Iris pigment epithelial cell (primary cell): ENCODE results near the gene AHNAK.
A peak's percentile ranks its signal among the peaks of the same experiment; 100 is the strongest.

ENCODE experiments used
- DNase-seq: peaks from one replicate; pipeline ENCODE4 v3.0.0-alpha.2; 2011; ENCODE audit warnings: low read depth

AHNAK gene

DNA sequence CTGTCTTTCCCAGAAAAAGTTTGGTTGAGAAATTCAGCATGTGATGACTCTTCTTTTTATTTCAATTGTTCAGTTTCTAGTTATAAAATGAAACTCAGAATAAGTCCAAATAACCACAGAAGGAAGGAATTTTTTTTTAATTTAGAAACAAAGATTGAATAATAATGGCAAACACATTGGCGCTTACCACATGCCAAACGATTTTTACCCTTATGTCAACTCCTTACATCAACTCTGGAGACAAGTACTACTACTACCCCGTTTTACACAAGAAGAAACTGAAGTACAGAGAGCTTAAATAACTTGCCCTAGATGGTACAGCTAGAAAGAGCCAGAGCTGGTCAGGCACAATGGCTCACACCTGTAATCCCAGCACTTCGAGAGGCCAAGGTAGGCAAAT is 52.4 kb downstream of the AHNAK start:
- no peak for DNase-seq

DNA sequence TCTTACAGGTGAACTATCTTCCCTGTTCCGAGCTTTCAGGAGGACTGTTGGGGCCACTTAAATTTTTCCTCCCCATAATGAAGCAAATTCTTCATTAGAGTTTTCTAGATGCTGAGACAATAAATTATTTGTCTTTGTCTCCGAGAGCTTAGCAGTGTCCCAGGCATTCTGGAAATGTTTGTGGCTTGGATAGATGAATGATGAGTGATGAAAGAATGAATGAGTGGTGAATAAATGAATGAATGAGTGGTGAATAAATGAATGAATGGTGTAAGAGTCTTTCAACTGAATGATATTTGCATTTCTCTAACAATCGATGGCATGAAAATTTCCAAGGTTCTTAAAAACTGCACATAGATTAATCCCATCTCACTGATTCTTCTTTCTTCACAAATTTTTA is 52.8 kb downstream of the AHNAK start:
- DNase-seq = no peak

DNA sequence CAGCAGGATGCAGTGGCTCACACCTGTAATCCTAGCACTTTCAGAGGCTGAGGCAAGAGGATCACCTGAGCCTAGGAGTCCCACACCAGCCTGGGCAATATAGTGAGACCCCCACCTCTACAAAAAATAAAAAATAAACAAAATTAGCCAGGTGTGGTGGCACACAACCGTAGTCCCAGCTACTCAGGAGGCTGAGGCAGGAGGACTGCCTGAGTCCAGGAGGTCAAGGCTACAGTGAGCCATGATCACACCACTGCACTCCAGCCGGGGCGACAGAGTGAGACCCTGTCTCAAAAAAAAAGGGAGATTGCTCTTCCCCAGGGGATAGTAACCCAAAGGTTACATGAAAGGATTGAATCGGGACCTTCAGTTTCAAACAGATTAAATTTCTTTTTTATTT is 54.0 kb downstream of the AHNAK start:
- no peak for DNase-seq

DNA sequence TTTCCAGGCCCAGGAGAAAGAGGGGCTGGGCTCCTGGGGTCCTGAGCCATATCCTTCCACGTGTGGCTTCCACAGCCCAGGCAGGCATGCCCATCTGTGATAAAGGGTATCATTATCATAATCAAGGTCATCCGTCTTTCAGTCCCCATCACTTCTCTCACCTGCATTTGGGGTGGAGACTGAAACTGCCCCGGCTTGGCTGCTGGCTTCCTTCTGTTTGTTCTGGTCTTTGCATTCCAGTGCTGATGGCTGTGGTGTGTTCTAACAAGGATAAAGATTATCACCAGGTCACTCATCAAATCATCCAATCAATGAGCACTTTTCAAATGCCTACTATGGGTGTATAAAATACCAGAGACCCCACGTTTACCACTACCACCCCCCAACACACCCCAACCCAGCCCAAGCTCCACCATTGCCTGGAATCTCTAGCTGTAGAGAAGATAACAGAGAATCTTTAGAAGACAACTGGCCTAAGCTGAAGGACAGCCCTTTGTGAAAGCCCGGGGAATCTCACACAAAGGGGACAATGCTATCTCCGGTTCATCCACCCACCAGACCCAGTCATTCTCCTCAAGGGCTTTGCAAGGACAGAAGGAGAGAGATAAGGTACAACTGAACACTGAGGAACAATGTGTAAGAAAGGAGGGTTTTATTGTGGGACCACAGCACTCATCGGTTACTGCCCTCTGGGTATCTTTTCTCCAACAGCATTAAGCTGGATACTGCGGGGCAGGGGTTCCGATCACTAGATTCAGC is 54.9 kb downstream of the AHNAK start:
- DNase-seq = no peak

DNA sequence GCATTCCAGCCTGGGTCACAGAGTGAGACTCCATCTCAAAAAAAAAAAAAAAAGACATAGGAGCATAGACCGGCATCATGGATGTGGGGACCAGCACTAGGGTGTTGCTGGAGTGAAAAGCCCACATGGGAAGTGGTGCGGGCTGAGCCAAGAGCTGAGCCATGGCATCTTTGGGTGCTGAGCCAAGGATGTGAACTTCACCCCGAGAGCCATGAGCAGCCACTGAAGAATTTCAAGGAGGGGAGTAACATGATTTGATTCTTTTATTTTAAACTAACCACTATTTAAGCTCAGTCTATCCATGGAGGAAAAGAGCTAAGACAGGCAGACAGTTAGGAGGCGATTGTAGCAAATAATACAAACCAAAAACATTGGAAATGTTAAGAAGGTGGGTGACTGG is 57.4 kb downstream of the AHNAK start:
- no peak for DNase-seq

DNA sequence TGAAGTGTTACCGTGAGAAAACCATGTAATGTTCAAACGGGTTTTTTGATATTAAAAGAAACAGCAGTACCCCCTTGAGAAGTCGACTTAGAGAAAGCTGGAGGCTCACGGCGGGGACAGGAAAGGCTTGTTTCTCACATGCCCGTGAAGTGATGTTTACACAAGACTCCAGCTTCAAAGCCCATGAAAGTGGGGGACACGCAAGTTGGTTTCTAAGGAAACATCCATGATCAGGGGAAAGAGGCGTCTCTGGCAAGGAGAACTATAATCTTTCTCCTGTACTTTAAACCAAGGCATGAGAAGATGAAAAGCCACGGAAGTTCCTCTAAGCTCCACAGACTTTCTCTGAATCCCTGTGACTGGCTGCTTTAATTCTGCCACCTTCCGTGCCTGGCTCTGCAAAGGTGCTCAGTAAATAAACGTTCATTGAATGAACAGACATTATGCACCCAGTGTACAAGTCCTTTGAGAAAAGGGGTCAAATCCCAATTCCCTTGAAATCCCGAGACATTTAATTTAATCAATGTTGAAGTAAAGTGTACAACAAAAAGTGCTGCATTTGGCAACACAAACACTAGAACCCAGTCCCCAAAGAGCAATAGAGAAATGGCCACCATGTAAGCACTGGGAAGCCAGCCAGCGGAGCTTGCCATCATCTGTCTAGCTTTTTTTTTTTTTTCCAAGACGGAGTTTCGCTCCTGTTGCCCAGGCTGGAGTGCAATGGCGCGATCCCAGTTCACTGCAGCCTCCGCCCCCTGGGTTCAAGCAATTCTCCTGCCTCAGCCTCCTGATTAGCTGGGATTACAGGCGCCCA is 58.7 kb downstream of the AHNAK start:
- peak; percentile 29 for DNase-seq

DNA sequence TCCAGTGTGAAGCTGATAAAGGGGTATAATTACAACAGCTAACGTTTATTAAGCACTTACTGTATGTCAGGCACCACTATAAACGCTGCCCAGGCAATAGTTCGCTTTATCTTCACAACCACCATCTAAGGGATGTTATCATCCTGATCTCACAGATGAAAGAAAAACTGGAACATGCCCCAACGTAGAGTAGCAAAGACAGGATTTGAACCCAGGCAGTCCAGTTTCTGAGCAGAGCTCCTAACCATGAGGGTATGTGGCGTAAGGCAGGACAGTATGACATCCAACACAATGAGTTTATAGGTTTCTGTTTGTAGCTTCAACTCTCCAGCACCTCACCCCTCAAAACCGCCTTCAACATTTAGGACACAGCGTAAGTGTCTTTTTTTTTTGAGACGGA is 59.5 kb downstream of the AHNAK start:
- DNase-seq = no peak

DNA sequence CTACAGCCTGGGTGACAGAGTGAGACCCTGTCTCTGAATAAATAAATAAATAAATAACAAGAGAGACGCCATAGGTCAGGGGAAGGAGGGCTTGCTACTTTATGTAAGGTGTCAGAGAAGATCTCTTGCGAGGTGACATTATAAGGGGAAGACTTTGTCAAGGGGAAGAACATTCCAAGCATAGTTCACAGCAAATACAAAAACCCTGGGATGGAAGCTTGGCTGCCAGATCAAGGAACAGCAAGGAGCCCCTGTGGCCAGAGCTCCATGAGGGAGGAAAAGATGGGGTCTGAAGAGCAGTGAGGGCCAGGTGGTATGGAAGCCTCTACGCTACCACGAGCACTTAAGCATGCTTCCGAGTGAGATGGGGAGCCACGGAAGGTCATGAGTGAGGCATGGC is 62.3 kb downstream of the AHNAK start:
- DNase-seq = no peak

DNA sequence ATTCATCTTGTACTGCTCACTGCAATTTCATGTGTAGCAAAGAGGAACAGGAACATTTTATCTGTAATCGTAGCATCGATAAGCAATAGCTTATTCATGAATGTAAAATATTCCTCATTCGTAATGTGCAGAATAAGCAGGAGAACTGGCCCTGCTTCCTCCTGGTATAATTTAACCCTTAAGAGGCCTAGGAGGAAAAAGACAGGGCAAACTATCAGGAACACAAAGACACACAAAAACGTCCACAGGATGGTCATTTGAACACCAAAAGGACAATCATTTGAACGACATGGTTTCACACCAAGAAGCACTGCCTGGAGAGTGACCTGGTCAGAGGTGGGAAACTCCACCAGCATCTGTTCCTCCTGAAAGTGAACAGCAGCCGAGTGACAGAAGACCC is 63.9 kb downstream of the AHNAK start:
- DNase-seq = no peak

DNA sequence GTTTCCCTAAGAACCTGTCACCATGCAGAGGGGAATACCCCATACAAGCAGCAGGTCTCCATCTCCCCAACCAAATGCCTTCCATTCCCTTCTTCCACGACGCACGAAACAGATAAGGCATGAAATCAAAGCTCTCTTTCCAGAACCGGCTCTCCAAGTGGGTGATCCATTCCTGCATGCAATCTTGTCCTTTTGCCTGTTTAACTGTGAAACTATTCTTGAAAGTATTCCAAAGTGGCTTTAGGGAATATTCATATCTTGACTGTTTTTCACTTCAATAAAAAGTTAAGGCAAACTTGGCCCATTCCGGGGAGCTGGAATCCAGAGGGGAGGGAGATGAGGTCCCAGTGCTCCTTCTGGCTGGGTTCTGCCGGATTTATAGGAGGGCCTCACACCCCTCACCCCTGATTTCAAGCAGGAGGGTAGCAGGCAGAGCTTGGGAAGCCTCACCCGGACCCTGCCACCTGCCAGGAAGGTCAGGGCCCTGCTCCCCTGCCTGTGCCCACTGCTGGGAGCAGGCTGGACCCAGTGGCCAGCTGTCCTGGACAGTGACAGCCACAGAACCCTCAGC is 66.9 kb downstream of the AHNAK start:
- no peak for DNase-seq

DNA sequence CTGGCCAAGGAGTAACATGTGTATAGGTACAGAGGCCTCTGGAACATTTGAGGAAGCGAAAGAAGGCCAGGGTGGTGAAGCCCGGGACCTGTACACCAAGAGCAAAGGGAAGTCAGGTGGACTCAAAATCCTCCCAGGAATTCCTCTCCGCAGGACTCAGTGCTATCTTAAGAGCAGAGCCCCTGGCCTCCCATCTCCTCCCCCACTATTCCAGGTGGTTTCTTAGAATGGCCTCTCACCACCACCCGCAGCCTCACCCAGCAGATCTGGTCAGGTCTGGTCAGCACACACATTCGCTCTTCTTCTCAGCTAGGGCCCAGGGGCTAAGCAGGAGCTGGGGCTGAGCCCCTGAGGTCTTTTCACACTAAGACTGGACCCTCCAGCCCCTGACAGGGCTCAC is 68.7 kb downstream of the AHNAK start:
- DNase-seq = no peak

DNA sequence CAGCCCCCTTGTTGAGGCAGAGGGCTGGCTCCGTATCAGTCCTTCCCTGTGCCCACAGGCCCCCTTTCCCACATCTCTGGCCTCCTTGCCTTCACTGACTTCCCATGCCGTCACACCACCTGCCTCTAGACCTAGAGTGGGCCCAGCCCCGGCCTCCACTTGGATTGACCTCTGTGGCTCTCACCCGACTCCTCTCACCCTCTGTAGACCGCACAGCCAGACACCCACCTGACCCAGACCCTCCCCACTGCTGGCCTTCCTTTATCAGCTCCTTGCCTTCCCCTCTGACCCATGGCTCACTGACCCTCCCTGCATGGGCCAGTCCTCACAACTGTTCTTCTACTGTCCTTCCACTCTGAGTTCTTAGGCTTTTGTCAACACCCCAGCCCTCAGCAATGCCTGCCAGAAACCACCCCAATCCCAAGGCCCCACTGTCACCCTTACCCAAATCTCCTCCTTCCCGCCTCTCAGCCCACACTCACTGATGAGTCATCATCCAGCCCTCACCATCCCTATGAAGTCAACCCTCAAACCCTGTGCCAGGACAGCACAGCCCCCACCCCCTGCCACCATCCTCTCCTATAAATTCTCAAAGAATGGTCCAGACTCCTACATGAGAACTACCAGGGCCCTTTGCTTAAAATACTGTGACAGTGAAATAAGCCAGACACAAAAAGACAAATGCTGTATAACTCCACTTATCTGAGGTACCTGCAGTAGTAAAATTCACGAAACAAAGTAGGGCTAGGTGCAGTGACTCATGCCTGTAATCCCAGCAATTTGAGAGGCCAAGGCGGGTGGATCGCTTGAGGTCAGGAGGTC is 74.3 kb downstream of the AHNAK start:
- DNase-seq = no peak

DNA sequence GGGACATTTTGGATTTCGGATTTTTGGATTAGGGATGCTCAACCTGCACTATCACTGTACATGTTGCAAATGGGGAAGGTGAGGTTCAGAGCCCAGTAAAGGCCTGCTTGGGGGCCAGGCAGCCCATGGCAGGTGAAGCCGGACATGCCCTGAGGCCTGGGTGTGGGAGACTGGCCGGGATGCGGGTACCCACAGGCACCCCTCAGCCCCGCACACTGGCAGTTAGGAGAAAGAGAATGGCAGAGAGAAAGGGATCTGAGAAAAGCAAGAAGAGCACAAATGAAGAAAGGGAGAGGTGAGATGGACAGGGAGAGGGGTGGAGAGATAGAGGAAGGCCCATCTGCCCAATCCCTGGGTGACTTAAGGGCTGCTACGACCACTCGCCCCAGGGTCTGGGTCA is 75.0 kb downstream of the AHNAK start:
- DNase-seq = no peak

DNA sequence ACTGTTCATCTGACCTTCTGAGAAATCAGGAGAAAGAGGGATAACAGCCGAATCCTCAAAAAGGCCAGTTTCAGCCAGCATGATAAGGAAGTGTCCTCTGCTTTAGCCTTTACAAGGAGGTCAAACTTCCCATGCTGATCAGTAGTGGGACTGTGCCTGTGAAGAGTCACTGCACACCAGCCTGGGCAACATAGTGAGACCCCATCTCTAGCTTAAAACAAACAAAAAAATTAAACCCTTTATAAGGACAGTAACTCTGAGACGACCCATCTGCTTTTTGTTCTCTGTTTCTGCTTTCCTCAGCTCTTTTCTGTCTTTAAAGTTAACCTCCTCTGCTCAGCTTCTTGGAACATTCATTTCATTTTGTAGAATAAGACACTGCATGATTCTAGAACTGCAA is 78.0 kb downstream of the AHNAK start:
- DNase-seq = no peak

DNA sequence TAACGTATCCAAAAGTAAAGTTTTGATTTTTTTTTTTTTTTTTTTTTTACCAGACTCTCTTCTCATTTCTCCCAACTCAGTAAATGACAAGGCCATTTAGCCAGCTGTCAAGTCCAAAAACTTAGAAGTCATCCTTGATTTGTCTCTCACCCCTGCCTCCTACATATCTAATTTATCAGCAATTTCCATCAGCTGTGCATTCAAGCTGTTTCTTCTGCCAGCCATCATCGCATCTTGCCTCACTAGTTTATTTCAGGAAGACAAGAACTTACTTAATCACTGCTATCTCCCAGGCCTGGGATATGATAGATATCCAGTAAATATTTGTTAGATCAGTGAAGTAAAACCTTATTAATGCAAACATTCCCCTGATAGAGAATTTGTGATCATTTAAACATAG is 80.2 kb downstream of the AHNAK start:
- no peak for DNase-seq

DNA sequence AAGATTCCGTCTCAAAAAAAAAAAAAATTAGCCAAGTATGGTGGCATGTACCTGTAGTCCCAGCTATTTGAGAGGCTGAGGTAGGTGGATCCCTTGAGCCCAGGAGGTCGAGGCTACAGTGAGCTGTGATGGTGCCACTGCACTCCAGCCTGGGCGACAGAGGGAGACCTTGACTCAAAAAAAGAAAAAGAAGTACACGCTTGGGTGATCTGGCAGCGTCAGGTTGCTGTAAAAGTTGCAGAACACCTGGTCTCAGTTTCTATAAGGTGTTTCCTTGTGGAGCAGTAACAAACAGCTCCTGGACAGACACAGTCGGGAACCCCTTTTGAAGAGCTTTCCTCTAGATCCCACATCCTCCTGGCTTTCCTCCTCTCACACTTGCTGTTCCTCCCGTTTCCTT is 82.0 kb downstream of the AHNAK start:
- no peak for DNase-seq

DNA sequence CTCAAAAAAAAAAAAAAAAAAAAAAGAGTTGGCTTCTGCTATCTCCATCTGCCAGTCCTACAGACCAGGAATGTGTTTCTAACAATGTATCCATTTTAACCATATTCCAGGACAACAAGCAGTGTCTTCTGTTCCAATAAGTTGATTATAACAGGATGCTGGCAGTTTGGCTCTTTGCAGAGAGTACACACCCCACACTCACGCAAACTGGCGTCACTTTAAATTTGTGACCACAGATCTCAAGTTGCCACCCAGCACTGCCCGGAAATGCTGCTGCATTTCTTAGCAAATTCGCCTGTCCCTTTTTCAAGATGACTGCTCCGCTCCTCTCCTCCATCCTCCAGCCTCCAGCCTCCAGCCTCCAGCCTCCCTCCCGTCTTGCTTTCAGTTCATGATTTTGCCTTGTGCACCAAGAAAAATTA is 83.5 kb downstream of the AHNAK start:
- no peak for DNase-seq

DNA sequence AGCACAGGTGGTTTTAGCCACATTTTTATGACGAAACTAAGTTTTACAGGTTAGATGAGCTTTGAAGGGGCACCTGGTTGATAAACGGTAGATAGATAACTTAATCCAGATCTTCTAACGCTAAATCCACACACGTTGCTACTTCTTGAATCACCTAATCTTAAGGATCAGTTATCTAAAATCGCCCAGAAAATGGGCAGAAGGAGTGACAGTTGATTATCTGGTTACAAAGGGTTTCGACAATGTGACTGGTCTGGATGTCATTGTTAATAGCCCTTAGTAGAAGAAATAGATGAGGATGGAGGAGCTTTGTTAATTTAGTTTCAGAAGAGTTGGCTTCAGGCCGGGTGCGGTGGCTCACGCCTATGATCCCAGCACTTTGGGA is 84.1 kb downstream of the AHNAK start:
- DNase-seq = no peak

DNA sequence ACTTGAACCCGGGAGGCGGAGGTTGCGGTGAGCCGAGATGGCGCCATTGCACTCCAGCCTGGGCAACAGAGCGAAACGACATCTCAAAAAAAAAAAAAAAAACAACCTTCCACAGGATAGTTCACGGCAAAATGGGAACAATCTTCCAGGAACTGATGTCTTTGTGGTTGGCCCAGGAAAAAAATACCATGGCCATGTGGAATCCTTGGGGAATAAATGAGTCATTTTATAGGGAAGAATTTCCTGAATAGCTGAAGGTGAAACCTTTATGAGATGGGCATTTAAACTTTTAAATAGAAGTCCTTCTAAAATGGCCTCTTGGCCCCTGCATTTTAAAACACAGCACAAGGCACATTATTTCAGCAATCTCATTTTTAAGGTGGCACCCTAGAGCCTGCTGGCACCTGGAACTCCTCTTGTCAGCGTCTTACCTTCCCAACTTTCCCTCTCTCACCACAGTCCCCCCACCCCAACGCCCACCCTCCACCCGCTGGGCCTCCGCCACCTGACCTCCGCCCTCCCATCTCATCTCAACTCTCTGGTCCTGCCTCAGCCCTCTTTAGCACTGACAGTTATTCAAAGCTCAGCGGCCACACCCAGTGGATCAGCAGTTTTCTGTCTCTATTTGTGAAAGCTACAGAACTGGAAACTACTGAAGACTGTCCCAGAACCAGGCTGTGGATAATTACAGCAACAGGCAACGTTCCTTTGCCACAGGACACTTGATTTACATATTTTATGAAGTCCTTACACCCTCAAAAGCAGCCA is 84.7 kb downstream of the AHNAK start:
- DNase-seq = no peak

DNA sequence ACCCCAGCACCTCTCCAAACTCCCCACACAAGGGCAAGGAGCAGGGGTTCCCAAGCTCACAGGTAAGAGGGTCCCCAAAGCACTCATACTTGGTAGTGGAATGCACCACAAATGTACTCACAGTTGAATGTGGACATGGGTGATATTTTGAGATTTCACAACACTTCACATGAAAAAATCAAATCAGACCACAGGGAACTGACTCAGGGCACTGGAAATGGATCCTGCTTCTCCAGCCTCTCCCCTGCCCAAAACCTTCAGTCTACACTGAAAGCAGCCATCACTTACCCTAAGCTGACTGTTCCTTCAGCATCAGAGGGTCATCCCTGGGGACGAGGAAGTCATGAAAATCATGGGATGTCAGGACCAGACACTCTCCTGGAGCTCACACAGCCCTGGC is 87.5 kb downstream of the AHNAK start:
- peak; percentile 22 for DNase-seq

DNA sequence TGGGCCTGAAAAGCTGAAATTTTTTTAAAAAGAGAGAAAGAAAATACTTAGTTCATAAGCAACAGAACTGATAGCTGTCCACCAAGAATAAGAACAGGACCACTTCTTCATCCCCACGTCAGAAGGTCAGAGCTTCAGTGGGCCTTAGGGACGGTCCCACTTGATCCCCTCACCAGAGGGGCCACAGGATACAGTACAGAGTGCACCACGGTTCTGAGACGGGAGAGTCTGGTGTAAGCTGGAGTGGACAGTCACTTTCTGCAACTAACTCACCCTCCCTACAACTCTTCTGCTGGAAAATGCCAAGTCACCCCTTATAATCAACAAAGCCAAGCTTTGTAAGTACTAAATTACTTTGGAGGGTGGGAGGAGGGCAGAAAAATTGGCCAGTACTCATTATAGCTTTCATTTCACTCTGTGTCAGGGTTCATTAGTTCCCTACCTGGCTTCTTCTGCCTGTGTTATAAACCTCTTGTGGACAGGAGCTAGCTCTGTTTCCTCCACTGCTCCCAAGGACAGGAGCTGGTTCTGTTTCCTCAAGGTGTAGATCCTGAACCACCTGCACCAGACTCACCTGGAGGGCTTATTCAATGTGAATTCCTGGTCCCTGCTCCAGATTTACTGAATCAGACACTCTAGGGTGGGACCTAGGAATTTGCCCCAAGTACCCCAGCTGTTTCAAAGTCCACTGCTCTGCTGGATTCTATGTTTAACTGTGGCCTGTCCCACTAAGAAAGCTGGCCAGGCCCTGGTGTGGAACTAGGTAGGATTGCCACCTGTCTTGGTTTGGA is 88.2 kb downstream of the AHNAK start:
- no peak for DNase-seq
